Measurements from ENCODE around the gene PCDH15. TPM values are rescaled to one million over a fixed set of nuclear protein-coding genes. Genes with fewer than 3 reads are reported as not detected.

Gene PCDH15
- total and polyA plus RNA-seq, 2 of the 8 experiments (the other 6 are each of a cell fraction or from before 2014, with no cell fraction given) = 0.11 TPM; not detected in 1

GRCh38 chr10:54130394-54130793 is 670.6 kb downstream of the PCDH15 start (continued):
- no peak for TF ChIP-seq CTCF (IDR thresholded peaks at IDR 0.05; ENCODE audit: control extremely low read depth in 1 of 3, insufficient read depth in 1 of 3, low read depth in 1 of 3, low read length in 3 of 3)
- no peak for TF ChIP-seq GABPA (IDR thresholded peaks at IDR 0.05; ENCODE audit: borderline replicate concordance, insufficient read depth, low read length)
- TF ChIP-seq RBBP5 (IDR thresholded peaks at IDR 0.05; ENCODE audit: borderline replicate concordance, low read depth, low read length) = no peak
